Body of pancreas (tissue), 4 donors: ENCODE results near the gene PAPPA2.

Experiments
- CTCF ChIP-seq, 7 experiments: fragments of 450-650 bp in 4 of 7; fragments of 200-600 bp in 3 of 7; sonication (generic) in 3 of 7; IDR thresholded peaks; one replicate each; pipeline ENCODE4 v1.5.1; 2016 to 2019; ENCODE audit warnings: antibody characterized with exemption in 7 of 7
- POLR2A ChIP-seq, 3 donors: fragments of 450-650 bp; IDR thresholded peaks; one replicate each; pipeline ENCODE4 v1.6.1; 2016; ENCODE audit warnings: antibody characterized with exemption in 3 of 3, mild to moderate bottlenecking in 2 of 3

DNA sequence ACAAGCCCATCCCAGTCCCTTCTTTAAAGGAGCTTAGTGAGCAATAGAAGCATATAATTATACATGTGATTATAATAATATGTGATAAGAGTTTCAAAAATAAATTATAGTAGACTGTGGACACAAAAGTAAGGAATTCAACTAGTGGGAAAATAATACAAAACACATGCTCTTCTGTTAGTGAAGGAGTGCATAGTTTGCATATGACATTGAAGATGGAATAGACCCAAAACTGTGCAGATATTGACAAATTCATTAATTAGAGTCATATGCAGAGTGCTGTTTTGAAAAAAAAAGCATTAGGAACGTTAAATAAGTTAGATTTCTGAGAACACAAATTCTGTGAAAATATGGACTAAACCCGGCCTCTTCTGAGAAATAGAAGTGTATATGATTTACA is 422.8 kb downstream of the PAPPA2 start:
- TF ChIP-seq CTCF (IDR thresholded peaks at IDR 0.05) (no peak), POLR2A (IDR thresholded peaks at IDR 0.05) (no peak)
